ENCODE measurements around the gene CDH13.

CDH13 gene

DNA sequence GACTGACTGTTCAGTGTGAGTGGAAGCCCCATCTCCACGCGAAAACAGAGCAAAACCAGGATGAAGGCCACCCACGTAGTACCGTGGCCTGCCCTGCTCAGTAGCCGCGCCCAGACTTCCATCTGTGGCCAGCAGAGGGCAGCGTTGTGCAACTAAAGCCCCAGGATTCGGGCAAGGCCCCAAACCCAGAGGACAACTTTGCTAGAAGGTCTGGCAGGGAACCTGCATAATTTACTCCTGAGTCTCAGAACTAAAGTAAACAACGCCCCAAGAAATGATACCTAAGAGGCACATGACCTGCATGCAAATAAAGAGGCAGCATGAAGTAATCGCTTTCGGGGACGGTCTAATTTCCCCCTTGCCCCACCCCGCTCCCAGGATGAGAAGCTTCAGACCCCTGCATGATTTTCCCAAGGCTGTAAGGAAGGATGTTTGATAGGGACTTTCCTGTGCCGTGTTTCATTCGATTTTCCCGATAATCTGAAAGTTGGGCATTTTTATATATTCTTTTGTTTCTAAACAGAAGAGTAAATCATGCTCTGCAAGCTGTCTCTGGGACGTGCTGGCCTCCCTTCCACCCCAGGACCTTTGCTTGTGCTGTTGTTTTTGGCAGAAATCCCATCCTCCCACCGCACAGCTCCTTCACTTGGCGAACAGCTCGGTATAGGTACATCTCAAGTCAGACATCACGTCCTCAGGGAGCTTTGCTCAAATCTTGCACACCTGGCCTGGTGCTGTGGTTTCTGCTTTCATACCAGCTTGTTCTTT, 1199.6 kb downstream of the CDH13 start:
- peak; percentile 77 for DNase-seq

GRCh38 chr16:83830091-83830768, 1203.5 kb downstream of the CDH13 start:
- DNase-seq = no peak

GRCh38 chr16:83830769-83831455, 1204.1 kb downstream of the CDH13 start:
- DNase-seq = peak; percentile 52

DNA sequence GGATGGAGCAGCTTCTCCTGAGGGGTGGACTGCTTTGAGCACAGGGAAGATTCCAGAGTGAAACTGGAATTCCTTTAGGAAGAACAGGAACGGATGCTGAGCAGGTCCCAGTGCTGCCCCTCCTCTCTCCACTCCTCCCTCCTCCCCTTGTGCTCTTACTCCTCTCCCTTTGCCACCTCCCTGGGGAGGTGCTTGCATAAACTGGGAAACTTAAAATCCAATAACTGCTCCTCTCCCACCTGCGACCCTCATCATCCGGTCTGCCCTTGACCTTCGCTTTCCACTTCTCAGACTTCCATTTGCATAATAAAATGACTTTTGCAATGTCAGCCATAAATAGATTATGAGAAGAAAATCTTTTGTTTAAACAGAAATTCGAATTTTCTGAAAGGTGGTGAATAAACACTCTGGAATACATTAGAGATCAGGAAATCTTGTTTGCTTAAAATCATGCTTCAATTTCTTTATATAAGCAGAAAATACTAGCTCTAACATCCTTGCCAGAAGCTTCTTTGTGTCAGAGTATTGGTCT, 1204.8 kb downstream of the CDH13 start:
- DNase-seq = no peak

- DNase-seq = no peak
Measured at GRCh38 chr16:83833921-83834320, 1207.2 kb downstream of the CDH13 start.

DNA sequence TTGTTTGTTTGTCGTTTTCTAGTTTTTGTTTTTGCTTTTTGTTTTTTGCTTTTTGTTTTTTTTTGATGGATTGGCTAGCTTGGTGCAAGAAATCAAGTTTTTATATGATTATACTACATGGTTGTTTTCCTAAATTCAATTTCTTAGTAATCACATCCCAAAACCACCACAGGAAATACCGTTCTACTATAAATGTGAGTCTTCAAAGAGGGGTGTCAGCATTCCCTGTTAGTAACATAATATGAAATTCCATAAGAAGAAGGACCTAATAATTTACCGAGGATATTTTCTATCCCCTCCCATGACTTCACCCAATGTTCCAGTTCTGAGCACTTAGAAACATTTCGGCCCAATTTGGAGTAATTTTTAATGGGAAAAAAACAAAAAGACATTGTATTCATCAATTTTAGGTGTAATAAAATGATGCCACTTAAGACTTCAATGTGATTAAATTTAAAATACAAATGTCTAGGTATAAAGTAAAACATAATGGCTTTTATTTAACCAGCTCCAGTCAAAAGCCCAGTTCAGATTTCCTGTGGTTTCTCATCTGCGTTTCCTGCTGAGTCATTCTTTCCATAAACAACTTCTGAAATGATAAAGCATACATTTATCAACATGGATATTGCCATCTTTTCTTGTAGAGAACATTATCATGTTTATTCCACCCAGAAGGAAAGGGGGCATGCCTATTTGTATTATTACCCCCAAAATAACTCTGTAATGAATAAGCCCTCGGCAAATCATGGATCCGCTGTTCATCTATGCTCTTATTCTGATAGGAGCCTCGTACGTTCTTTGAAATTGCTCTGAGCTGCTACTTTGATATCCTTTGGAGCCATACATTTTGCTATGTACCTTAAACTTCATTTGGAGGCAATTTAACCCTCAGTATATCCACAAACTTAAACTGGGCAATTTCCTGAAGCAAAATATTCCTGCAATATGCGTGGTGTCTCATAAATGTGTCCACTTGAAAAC, 1209.1 kb downstream of the CDH13 start:
- peak; percentile 67 for DNase-seq

GRCh38 chr16:83837566-83837965, 1210.8 kb downstream of the CDH13 start:
- DNase-seq = no peak

GRCh38 chr16:83838151-83838550, 1211.4 kb downstream of the CDH13 start:
- no peak for DNase-seq

GRCh38 chr16:83839561-83839960, 1212.8 kb downstream of the CDH13 start:
- DNase-seq = no peak

GRCh38 chr16:83840060-83840617, 1213.4 kb downstream of the CDH13 start:
- DNase-seq = no peak

DNA sequence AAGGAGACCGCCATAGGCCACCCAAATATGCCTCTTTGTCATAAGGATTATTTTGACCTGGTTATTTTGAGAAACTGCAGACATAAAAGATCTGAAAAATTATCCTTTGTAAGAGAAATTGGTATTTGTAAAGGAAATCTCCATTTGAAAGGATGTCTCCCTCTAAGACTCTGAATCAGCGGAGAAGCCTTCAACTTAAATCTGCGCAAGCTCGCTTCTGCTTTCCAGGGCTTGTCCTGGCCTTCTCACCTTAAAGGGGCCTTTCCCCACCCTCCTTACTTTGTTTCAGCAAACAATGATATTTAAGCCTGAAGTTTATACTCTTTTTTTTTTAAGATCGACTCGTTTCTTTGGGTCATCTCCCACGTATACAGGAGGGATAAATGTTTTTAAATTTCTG, 1215.5 kb downstream of the CDH13 start:
- no peak for DNase-seq

DNA sequence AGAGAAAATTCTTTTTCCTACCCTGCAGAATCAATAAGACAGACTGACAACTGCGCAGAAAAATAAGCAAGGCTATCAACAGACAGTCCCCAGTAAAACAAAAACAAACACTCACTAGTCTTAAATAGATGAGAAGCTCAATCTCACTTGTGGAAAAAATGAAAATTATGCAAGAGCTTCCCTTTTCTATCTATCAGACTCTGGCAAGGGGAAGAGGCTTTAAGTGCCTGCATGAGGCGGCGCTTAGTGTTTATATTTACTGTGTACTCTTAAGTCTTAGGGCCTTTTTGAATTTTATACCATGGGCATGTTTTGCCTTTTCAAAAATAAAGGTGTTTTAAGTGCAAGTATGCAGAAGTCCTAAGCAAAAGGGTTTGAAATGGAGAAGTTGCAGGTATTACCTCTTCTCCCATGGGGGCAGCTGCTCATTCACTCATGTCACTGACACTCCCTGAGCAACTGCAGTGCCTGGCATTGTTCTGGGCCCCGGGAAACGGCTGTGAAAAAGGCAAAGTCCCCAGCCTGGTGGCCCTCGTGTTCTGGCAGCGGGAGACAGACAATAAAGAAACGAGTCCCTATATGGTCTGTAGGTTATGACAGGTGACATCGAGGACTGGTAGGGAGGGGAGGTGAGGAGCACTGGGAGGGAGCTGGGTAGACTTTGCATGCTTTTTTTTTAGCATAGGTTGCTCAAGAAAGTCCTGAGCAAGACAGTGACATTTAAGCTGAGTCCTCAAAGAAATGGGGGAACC, 1216.2 kb downstream of the CDH13 start:
- no peak for DNase-seq

GRCh38 chr16:83843657-83844056, 1216.9 kb downstream of the CDH13 start:
- no peak for DNase-seq

DNA sequence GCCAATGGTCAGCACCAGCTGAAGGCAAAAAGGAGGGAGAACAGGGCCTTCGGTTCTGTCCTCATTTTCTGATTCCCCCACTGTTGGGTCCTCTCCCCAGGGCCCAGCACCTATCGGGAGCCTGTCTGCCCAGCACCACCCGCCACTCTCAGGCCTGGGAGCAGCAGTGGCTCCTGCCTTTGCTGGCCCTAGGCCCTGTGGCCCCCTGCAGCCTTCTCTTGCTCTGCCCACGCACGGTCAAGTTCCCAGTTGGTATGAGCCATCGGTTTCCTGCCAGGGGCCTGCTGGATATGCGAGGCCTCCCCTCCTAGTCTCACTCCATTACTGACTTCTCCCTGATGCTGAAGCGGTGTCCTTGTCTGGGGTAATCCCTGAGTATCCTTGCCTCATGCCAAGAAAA, 1218.5 kb downstream of the CDH13 start:
- DNase-seq = no peak

- DNase-seq = no peak
Measured at GRCh38 chr16:83847371-83848225, 1220.8 kb downstream of the CDH13 start.

DNA sequence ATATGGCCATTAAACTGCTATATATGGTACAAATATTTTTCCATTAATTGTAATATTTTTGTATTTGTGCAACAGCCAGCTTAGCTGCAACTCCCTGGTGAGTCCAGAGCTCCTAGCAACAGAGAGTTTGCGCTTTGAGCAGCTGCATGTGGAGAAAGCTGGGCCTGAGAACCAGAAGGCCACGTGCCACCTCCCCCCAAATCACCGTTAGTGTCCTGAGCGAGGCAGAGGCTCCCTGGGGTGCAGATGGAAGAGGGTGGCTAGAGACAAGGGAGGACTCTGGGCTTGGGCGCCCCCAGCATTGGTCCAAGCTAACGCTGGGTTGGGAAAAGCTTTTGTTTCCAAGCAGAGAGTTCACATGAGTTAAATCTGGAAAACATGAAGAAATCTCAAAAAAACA, 1222.7 kb downstream of the CDH13 start:
- no peak for DNase-seq
